Chondrocyte (in vitro differentiated cells): Measurements from ENCODE around the gene ECHDC1. TPM values are rescaled to one million over a fixed set of nuclear protein-coding genes. Genes with fewer than 3 reads are reported as not detected.
"Not testable (repeated sequence)": the region's sequence is repeated elsewhere in the genome, so short reads cannot be mapped to it uniquely, and the experiment has no call there.

ENCODE experiments used
- DNase-seq: peaks from one replicate; pipeline ENCODE4 v3.0.0; 2021; ENCODE audit warnings: mixed read lengths, low spot score
- H3K27ac Mint-ChIP-seq: one replicate; pipeline ENCODE4 v1.8.0; 2021; ENCODE audit warnings: mild to moderate bottlenecking, moderate library complexity, mixed read lengths; ENCODE audit not compliant: unreplicated experiment
- H3K27me3 Mint-ChIP-seq: 2 replicates; pipeline ENCODE4 v1.8.0; 2021; ENCODE audit warnings: low read depth, mixed read lengths
- H3K36me3 Mint-ChIP-seq: 2 replicates; pipeline ENCODE4 v1.8.0; 2021; ENCODE audit warnings: low read depth, mixed read lengths
- H3K4me1 Mint-ChIP-seq: 2 replicates; pipeline ENCODE4 v1.8.0; 2021; ENCODE audit warnings: low read depth, mild to moderate bottlenecking, mixed read lengths
- H3K4me3 Mint-ChIP-seq: one replicate; pipeline ENCODE4 v1.8.0; 2021; ENCODE audit warnings: mild to moderate bottlenecking, moderate library complexity, mixed read lengths; ENCODE audit not compliant: unreplicated experiment
- H3K9me3 Mint-ChIP-seq: 2 replicates; pipeline ENCODE4 v1.8.0; 2021; ENCODE audit warnings: low read depth, mixed read lengths
- total RNA-seq: library from RNA; stranded (reverse); gene quantifications from 3 replicates; pipeline ENCODE4 v1.2.1, GENCODE V29; 2021
- TF ChIP-seq, protein P1 (sequence below): fragments of 200-600 bp; sonication (generic); IDR thresholded peaks from 2 replicates; pipeline ENCODE4 v1.5.0; 2021; ENCODE audit warnings: antibody characterized with exemption, mild to moderate bottlenecking, moderate library complexity

ECHDC1 gene
- total RNA-seq, 1 donor from 2014 or later: 40.4 TPM

DNA sequence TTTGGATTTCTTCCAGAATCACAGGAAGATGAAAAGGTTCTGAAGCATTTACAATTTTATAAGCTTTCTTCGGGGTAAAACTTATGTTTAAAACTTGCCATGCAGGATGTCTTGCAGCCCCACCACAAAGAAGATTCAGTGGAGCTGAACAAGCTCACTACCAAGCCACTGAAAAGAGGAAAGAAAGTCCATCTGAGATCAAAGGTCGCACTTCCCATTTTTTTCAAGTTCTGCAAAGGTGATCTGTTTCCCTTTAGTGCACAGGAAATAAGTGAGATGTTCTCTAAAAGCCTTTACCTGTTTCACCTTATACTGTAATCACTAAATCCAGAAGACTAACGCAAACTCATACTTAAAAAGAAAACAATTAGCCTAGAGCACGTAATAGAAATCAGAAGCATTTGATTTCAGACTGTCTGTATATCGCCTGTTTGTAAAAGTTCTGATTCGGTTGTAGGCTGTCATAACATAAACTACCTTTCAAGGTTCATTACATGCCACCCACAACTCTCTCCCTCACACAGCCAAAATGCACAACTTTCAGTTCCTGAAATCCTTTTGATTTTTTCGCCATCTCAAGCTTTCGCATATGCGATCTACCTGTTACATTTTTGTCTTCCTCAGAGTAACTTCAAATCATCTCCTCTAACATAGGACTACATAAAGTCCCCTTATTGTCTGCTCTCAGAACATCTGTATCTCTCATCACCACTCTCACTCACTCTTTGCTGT is 1.8 kb downstream of the ECHDC1 start:
- peaks cover 12% of the 10 kb centered on the region for H3K4me1 Mint-ChIP-seq
- TF ChIP-seq, protein P1, sequence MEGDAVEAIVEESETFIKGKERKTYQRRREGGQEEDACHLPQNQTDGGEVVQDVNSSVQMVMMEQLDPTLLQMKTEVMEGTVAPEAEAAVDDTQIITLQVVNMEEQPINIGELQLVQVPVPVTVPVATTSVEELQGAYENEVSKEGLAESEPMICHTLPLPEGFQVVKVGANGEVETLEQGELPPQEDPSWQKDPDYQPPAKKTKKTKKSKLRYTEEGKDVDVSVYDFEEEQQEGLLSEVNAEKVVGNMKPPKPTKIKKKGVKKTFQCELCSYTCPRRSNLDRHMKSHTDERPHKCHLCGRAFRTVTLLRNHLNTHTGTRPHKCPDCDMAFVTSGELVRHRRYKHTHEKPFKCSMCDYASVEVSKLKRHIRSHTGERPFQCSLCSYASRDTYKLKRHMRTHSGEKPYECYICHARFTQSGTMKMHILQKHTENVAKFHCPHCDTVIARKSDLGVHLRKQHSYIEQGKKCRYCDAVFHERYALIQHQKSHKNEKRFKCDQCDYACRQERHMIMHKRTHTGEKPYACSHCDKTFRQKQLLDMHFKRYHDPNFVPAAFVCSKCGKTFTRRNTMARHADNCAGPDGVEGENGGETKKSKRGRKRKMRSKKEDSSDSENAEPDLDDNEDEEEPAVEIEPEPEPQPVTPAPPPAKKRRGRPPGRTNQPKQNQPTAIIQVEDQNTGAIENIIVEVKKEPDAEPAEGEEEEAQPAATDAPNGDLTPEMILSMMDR: no peak
- H3K27ac Mint-ChIP-seq: no peak overlapping the region
- H3K27me3 Mint-ChIP-seq: no peaks in the 10 kb centered on the region
- no peaks in the 10 kb centered on the region for H3K9me3 Mint-ChIP-seq
- no peak overlapping the region for H3K4me3 Mint-ChIP-seq
- no peak for DNase-seq
- H3K36me3 Mint-ChIP-seq: no peaks in the 10 kb centered on the region

DNA sequence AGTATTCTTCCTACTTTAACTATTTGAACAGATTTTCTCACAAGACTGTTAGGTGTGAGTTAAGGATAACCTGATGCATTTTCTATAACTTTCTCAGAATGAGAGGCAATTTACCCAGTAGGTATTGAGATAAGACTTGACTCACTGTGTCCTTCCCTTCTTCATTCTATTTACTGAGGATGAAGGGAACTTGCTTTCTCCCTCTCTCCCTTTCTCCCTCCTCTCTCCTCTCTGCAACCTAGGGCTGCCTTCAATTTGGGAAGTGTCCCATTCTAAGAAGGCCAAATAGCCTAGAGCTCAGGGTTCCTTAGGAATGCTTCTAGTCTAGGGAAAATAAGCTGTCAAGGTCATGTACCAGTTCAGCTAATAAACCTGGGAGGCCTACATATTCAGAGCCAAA is 3.2 kb downstream of the ECHDC1 start:
- no peaks in the 10 kb centered on the region for H3K9me3 Mint-ChIP-seq
- no peak overlapping the region for H3K27ac Mint-ChIP-seq
- H3K36me3 Mint-ChIP-seq: no peaks in the 10 kb centered on the region
- DNase-seq: no peak
- peaks cover 12% of the 10 kb centered on the region for H3K4me1 Mint-ChIP-seq
- TF ChIP-seq, protein P1: no peak
- no peak overlapping the region for H3K4me3 Mint-ChIP-seq
- no peaks in the 10 kb centered on the region for H3K27me3 Mint-ChIP-seq

DNA sequence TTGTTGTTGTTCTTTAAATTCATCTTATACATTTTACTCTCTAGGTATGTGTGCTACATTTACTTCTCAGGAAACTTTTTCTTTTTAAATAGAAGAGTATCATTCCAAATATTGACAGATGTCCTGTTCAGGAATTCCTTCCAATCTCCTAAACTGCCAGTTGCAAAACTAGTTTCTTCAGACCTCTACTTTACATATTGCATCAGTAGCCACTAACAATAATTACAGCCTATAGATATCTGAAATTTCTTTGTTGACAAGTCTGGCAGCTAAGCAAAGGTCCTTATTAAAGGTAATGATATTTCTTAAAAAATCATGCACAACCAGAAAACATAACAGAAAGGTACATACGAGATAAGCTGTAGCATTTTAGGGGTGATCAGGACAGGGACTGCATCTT is 4.5 kb downstream of the ECHDC1 start:
- H3K4me3 Mint-ChIP-seq: no peak overlapping the region
- H3K27ac Mint-ChIP-seq: no peak overlapping the region
- TF ChIP-seq, protein P1: no peak
- H3K4me1 Mint-ChIP-seq: peaks cover 12% of the 10 kb centered on the region
- no peaks in the 10 kb centered on the region for H3K27me3 Mint-ChIP-seq
- H3K36me3 Mint-ChIP-seq: no peaks in the 10 kb centered on the region
- DNase-seq: no peak
- no peaks in the 10 kb centered on the region for H3K9me3 Mint-ChIP-seq

DNA sequence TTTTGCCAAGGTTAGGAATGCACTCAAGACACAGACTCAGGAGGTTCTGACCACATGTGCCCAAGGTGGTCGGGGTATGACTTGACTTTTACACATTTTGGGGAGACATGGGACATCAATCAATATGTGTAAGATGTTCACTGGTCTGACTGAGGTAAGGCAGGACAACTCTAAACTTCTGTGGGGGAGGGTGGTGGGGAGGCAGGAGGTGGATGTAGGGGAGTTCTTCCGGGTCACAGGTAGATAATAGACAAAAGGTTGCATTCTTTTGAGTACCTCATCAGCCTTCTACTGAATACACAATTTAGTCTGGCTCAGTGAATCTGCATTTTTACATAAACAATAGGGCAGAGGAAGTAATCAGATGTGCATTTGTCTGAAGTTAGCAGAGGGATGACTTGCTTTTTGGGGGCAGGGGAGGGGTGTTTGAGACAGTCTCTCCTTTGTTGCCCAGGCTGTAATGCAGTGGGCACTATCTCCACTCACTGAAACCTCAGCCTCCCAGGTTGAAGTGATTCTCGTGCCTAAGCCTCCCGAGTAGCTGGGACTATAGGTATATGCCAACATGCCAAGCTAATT is 10.9 kb downstream of the ECHDC1 start:
- H3K27me3 Mint-ChIP-seq: no peaks in the 10 kb centered on the region
- H3K4me3 Mint-ChIP-seq: no peak overlapping the region
- no peak overlapping the region for H3K27ac Mint-ChIP-seq
- H3K4me1 Mint-ChIP-seq: peaks cover 19% of the 10 kb centered on the region
- DNase-seq: no peak
- no peaks in the 10 kb centered on the region for H3K9me3 Mint-ChIP-seq
- TF ChIP-seq, protein P1: no peak
- H3K36me3 Mint-ChIP-seq: no peaks in the 10 kb centered on the region

DNA sequence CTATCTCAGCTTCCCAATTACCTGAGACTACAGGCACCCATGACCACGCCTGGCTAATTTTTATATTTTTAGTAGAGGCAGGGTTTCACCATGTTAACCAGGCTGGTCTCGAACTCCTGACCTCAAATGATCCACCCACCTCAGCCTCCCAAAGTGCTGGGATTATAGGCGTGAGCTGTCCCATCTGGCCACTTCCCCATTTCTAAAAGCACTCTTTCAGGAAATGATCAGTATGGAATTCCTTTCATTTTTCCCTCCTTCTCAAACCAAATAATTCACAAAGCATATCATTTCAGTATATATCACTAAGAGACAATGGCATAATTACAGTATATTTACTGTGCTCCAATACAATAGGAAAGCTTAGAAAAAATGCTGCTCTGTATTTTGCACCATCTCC is 12.2 kb downstream of the ECHDC1 start:
- H3K27me3 Mint-ChIP-seq, DNase-seq, H3K36me3 Mint-ChIP-seq, H3K9me3 Mint-ChIP-seq, H3K4me3 Mint-ChIP-seq: not testable (repeated sequence)
- peaks cover 12% of the 10 kb centered on the region for H3K4me1 Mint-ChIP-seq
- H3K27ac Mint-ChIP-seq: peak overlapping the region; percentile 5
